Pancreas (tissue), 10 donors: ENCODE data around the gene STARD8. TPM values are rescaled to one million over a fixed set of nuclear protein-coding genes. Genes with fewer than 3 reads are reported as not detected.

Source experiments
- ATAC-seq, 4 donors: fragments of 200-7000 bp; cut with Tn5 transposase; one replicate each; pipeline versions ENCODE4 v1.8.0 to v1.9.1; 2020; ENCODE audit warnings: mild to moderate bottlenecking in 4 of 4, moderate library complexity in 4 of 4
- DNase-seq, 6 donors: peaks; one replicate each; pipeline ENCODE4 v3.0.0-alpha.2; 2020
- FAIRE-seq: peaks from 2 replicates; lab custom pipeline; 2012; peaks lifted over from hg19 to GRCh38; lab: Jason Lieb, UNC
- H3K27ac ChIP-seq, 4 donors: fragments of 200-600 bp; sonication (generic); 1 replicate in 3 of 4; 2 replicates in 1 of 4; pipeline versions ENCODE4 v1.5.0 to v1.8.0; 2020
- H3K27me3 ChIP-seq, 4 donors: fragments of 200-600 bp; one replicate each; pipeline ENCODE4 v1.8.0; 2021
- H3K36me3 ChIP-seq, 3 donors: fragments of 200-600 bp; sonication (generic) in 1 of 3; one replicate each; pipeline versions ENCODE4 v1.5.0 to v1.8.0; 2020 to 2021
- H3K4me1 ChIP-seq, 3 donors: fragments of 200-600 bp; one replicate each; pipeline ENCODE4 v1.8.0; 2021
- H3K4me3 ChIP-seq, 4 donors: fragments of 200-600 bp; sonication (generic) in 2 of 4; one replicate each; pipeline versions ENCODE4 v1.5.0 to v1.8.0; 2020 to 2021
- H3K9me3 ChIP-seq, 4 donors: fragments of 200-600 bp; one replicate each; pipeline ENCODE4 v1.8.0; 2021
- WGBS, 2 donors: extraction: QIAGEN DNeasy Blood & Tissue Kit; methylation state at CpG; one replicate each; pipeline ENCODE4 v1.1.7; 2013; 5-methylcytosine and 5-hydroxymethylcytosine counted together
- intact Hi-C, 3 donors: fragments of 100-400 bp; cut with DNase I; formaldehyde crosslinking; loops; one replicate each; pipeline versions ENCODE4 v1.11.1 to v1.14.2; 2022
- polyA plus RNA-seq, 2 donors: library from polyadenylated mRNA; stranded (reverse); fragments of 200-250 nt; gene quantifications; one replicate each; pipeline ENCODE4 v1.2.3, GENCODE V29; 2013
- total RNA-seq, 6 donors: library from RNA; stranded (reverse); fragmentation: NEBNext Ultra II Directional in 4 of 6; extraction: Animal tissue kit (Norgen Biotek cat#: 25700) in 4 of 6; gene quantifications; one replicate each; pipeline versions ENCODE4 v1.2.1 to v1.2.4, GENCODE V29; 2021 to 2023
- TF ChIP-seq, protein P1 (sequence below), 4 donors: fragments of 200-600 bp; sonication (generic) in 3 of 4; IDR thresholded peaks; one replicate each; pipeline versions ENCODE4 v1.5.0 to v1.8.0; 2021; ENCODE audit warnings: antibody characterized with exemption in 4 of 4
- donor health status: healthy with polysubstance abuse.
- donor health status: DM: no; HTN: no; CAD: no; lungs with moderate emphysema.
- donor health status: DM: no; HTN: no; CAD: no.
- donor health status: control.
- donor health status: control.
- donor health status: Bipolar disorder and iron deficiency.
- donor health status: DM: yes; HTN: yes; CAD: no.
- donor health status: DM: no; HTN: no; CAD: no.
- donor health status: DM: no; HTN: no; CAD: no.
- donor health status: DM: yes; HTN: yes; CAD: no.

Gene STARD8
- total and polyA plus RNA-seq, 8 donors, result 2.3 to 3.7 (median 2.9) TPM

DNA sequence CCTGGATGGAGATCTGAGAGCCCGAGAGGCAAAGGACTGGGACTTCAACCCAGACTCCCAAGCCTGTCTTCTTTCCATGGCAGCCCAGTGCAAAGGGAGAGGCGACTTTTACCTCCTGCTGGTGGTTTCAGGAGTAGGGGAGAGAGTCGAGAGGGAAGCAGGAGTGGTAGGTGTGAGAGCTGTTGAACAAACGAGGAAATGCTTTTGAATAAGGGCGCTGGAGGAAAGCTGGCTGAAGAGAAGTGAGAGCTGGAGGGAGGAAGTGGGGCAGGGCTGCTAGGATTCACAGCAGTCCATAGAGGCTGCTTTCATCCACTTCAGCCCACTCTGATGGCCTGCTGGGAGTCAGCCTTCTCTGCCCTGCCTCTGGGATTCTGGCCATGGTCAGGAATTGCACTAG lies 99.5 kb downstream of the STARD8 start:
- intact Hi-C loops, result no loop called here
- FAIRE-seq, result no peak
- Histone ChIP-seq H3K27ac (no peak overlapping the region), H3K4me1 (no peaks in the 10 kb centered on the region), H3K4me3 (no peak overlapping the region), H3K36me3 (no peaks in the 10 kb centered on the region), H3K9me3 (no peaks in the 10 kb centered on the region), H3K27me3 (peaks cover 0 to 8% (median 0%) of the 10 kb centered on the region in 4 donors)
- DNase-seq, result no peak
- TF ChIP-seq, protein P1, sequence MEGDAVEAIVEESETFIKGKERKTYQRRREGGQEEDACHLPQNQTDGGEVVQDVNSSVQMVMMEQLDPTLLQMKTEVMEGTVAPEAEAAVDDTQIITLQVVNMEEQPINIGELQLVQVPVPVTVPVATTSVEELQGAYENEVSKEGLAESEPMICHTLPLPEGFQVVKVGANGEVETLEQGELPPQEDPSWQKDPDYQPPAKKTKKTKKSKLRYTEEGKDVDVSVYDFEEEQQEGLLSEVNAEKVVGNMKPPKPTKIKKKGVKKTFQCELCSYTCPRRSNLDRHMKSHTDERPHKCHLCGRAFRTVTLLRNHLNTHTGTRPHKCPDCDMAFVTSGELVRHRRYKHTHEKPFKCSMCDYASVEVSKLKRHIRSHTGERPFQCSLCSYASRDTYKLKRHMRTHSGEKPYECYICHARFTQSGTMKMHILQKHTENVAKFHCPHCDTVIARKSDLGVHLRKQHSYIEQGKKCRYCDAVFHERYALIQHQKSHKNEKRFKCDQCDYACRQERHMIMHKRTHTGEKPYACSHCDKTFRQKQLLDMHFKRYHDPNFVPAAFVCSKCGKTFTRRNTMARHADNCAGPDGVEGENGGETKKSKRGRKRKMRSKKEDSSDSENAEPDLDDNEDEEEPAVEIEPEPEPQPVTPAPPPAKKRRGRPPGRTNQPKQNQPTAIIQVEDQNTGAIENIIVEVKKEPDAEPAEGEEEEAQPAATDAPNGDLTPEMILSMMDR (IDR thresholded peaks at IDR 0.05), result no peak
- ATAC-seq, result no peak
- WGBS, 2 donors, result 67 to 72% methylated on average over 5 of the region's 5 CpGs

DNA sequence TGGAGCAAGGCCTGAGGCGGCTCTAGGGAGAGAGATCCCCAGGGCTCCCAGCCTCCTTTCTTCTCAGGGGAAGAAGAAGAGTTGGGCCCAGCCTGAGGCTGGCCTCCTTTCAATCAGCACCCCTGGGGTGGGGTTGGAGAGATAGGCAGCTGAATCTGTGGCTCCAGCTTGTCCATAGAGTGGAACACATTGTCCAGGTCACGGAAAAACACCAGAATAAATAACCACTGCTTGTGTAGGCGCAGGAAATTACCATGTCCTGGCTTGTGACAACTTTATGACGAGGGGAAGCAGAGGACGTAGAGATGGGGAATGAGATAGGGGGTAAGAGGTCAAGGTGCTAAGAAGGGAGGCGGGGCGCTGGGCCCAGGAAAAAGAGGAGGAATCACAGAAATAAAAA lies 100.6 kb downstream of the STARD8 start:
- DNase-seq (no peak), ATAC-seq (no peak), FAIRE-seq (no peak)
- Histone ChIP-seq H3K27ac (no peak overlapping the region), H3K27me3 (peaks cover 0 to 5% (median 0%) of the 10 kb centered on the region in 4 donors), H3K9me3 (no peaks in the 10 kb centered on the region), H3K4me3 (no peak overlapping the region), H3K4me1 (no peaks in the 10 kb centered on the region), H3K36me3 (no peaks in the 10 kb centered on the region)
- WGBS, 2 donors, result 88% methylated on average over 7 of the region's 7 CpGs
- intact Hi-C loops, result no loop called here
- TF ChIP-seq, protein P1 (IDR thresholded peaks at IDR 0.05), result no peak

DNA sequence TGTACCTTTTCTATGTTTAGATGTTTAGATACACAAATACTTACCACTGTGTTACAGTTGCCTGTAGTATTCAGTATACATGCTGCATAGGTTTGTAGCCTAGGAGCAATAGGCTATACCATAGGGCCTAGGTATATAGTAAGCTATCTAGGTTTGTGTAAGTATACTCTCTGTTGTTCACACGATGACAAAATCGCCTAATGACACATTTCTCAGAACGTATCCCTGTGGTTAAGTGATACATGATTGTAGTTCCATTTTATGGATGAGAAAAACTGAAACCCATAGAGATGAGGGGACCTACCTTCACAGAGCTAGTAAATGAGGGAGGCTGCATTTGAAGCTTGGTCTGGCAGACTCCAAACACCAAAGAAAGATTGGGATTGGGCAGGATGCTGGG lies 102.0 kb downstream of the STARD8 start:
- Histone ChIP-seq H3K36me3 (no peaks in the 10 kb centered on the region), H3K27ac (no peak overlapping the region), H3K4me1 (no peaks in the 10 kb centered on the region), H3K27me3 (peaks cover 0 to 5% (median 0%) of the 10 kb centered on the region in 4 donors), H3K9me3 (no peaks in the 10 kb centered on the region), H3K4me3 (no peak overlapping the region)
- ATAC-seq (no peak), FAIRE-seq (no peak), DNase-seq (no peak)
- intact Hi-C loops, result no loop called here
- TF ChIP-seq, protein P1 (IDR thresholded peaks at IDR 0.05), result no peak
- 72 to 94% methylated on average over 3 of the region's 3 CpGs for WGBS, 2 donors

DNA sequence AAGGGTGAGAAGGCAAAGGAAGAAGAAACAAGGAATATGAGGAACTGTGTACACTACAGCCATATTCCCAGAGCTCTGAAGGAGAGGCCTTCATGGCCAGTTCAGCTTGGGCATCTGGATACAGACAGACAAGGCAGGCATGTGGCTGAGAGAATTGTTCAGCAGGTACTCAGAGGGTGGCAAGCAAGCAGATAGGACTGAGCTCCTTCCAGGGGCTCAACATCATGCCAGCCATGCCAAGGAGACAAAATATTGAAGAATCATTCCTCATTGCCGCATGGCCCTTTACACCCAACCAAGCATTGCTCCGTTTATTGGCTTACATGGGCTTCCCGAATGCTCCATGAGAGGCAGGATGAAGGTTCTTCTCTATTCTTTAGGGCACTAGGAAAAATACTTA lies 102.8 kb downstream of the STARD8 start:
- no peak for ATAC-seq
- Histone ChIP-seq H3K4me1 (no peaks in the 10 kb centered on the region), H3K27me3 (peaks cover 0 to 10% (median 2%) of the 10 kb centered on the region in 4 donors), H3K9me3 (no peaks in the 10 kb centered on the region), H3K36me3 (no peaks in the 10 kb centered on the region), H3K27ac (no peak overlapping the region), H3K4me3 (no peak overlapping the region)
- intact Hi-C loops, result no loop called here
- no peak for FAIRE-seq
- TF ChIP-seq, protein P1 (IDR thresholded peaks at IDR 0.05), result no peak
- WGBS, 2 donors, result 77 to 93% methylated on average over 3 of the region's 3 CpGs
- no peak for DNase-seq

DNA sequence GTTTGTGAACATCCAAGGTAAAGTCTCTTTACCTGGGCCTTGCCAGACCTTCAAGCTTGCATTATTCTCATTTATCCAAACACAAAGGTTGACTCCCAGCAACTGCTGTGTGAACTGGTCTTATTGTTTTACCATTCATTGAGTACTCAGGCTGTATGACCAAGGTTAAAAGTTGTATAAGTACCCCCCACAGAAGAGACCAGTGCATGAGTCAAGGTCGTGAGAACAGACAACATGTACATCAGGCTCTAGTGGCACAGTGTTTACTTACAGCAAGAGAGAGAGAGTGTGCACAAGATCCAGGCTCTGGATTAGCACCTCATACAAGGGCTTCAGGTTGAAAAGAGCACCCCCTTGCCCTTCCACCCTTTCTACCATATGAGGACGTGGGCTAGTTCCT lies 103.9 kb downstream of the STARD8 start:
- no peak for DNase-seq
- 40 to 44% methylated on average over 2 of the region's 2 CpGs for WGBS, 2 donors
- H3K9me3 ChIP-seq, result no peaks in the 10 kb centered on the region
- H3K27me3 ChIP-seq, result peaks cover 0 to 10% (median 2%) of the 10 kb centered on the region in 4 donors
- H3K27ac ChIP-seq, result no peak overlapping the region
- ATAC-seq, result peak in 1 of 4 donors; percentile 21
- TF ChIP-seq, protein P1 (IDR thresholded peaks at IDR 0.05), result no peak
- no peak overlapping the region for H3K4me3 ChIP-seq
- FAIRE-seq, result no peak
- H3K4me1 ChIP-seq, result no peaks in the 10 kb centered on the region
- H3K36me3 ChIP-seq, result no peaks in the 10 kb centered on the region
- intact Hi-C loops, result no loop called here
